Measurements from ENCODE around the gene PLXNA3.
A peak's percentile ranks its signal among the peaks of the same experiment; 100 is the strongest.

PLXNA3 gene

DNA sequence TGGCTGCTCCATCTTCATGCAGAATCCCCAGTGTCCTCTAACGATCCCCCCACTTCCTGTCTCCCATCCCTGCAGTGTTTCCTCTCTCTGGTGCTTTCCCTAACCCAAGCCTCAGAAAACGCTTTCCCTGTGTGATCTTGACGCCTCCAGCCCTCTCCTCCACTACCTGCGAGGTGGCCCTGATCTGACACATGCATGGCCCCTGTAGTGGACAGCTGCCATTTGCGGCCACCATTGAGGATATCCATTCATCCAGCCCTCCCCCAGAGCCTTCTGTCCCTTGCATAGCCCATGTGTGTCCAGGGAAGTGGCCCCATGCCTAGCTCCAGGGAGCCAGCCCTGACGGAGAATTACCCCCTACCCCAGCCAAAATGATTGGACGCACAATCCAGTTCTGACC, 25.2 kb downstream of the PLXNA3 start:
- TF ChIP-seq, protein P1, sequence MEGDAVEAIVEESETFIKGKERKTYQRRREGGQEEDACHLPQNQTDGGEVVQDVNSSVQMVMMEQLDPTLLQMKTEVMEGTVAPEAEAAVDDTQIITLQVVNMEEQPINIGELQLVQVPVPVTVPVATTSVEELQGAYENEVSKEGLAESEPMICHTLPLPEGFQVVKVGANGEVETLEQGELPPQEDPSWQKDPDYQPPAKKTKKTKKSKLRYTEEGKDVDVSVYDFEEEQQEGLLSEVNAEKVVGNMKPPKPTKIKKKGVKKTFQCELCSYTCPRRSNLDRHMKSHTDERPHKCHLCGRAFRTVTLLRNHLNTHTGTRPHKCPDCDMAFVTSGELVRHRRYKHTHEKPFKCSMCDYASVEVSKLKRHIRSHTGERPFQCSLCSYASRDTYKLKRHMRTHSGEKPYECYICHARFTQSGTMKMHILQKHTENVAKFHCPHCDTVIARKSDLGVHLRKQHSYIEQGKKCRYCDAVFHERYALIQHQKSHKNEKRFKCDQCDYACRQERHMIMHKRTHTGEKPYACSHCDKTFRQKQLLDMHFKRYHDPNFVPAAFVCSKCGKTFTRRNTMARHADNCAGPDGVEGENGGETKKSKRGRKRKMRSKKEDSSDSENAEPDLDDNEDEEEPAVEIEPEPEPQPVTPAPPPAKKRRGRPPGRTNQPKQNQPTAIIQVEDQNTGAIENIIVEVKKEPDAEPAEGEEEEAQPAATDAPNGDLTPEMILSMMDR (IDR thresholded peaks at IDR 0.05) = no peak
- H3K27me3 ChIP-seq (ENCODE audit: control insufficient read depth, insufficient read depth, low read length) = no peaks in the 10 kb centered on the region

DNA sequence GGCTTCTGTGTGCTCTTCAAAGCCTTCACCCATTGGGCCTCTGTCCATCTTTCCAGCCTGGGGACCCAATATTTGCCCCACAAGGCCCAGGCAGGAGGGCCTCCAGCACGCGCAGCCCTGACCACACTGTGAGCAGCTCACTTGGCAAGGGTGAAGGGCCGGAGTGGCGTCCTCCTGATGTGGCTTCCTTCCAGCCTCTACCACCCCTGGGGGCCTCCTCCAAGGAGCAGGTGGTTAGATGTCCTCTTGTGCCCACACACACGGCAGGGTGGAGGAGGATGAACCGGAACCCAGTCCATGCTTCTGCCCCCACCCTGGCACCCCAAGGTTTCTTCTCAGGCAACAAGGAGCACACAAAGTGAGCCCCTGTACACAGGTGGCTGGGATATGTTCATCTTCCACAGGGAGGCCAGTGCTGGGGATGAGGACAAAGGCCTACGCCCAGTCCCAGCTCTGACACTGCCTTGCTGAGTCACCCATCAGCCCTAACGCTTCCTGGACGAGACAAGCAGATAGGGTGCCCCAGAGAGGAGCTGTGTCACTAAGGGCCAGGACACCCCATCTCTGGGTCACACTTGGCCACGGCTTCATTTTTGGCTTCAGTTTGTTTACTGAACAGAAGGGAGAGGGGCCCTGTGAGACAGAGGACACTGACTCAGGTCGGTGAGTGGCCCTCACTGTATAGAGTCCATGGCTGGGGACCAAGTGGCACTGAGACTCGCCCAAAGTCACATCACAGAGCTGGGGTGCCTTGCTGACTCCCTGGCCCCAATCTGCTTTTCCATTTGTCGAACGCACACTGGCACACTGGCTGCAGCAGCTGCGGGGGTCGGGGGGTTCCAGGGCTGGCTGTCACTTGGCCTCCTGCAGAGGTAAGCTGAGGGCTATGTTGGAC, 26.4 kb downstream of the PLXNA3 start:
- TF ChIP-seq, protein P1 (IDR thresholded peaks at IDR 0.05) = no peak
- H3K27ac ChIP-seq = no peak overlapping the region

More for the DNA sequence above, 25.2 kb downstream of the PLXNA3 start:
- Histone ChIP-seq H3K36me3 (ENCODE audit: control insufficient read depth, insufficient read depth, low read length) (no peaks in the 10 kb centered on the region), H3K9ac (no peak overlapping the region), H3K4me1 (no peaks in the 10 kb centered on the region), H3K9me3 (ENCODE audit: control insufficient read depth, low read length) (no peaks in the 10 kb centered on the region), H3K79me2 (no peaks in the 10 kb centered on the region), H3K4me2 (ENCODE audit: low read length) (no peak overlapping the region), H3K27ac (no peak overlapping the region), H2AFZ (no peak overlapping the region), H3K4me3 (ENCODE audit: low read depth, low read length) (no peak overlapping the region)

DNA sequence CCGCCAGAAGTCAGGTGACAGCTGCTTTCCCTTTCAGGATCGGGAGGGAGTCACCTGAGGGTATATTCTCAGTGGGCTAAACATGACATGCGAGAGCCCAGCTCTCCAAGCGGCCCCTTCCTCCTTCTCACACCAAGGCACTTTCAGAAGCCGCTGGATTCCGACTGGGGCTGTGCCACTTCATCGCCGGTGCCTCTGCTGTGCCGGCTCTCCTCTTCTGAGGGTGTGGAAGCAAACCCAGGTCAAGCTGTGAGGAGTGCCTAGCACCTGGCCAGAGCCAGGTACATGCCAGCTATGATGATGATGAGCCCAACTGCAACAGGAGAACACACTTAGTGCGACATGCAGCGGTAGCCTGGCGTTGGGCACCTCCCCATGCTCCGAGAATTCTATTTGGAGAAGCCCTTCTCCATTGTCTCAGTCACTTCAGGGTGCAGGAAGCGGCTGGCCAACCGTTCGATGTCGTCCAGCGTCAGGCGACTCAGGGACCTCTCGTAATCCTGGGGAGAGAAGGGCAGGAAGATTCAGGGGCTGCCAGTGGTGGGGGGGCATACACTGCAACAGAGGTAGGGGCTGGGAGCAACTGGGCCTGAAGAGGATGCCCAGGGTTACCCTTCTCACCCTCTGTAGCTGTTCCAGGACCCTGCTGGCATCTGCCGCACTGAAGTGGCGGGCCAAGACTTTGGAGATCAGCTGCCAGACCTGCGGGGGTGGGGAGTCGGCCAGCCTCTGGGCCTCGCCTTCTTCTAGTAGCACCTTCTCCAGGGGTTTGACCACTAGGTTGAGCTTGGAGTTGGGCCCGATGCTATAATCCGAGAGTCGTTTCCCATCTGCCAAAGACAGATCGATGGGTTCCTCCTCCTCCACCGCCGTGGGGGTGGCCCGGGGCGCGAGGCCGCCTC, 27.3 kb downstream of the PLXNA3 start:
- H3K9ac ChIP-seq = no peak overlapping the region
- peak overlapping the region; percentile 39 for H3K27ac ChIP-seq
- no peaks in the 10 kb centered on the region for H3K79me2 ChIP-seq
- peak overlapping the region; percentile 68 for H3K4me2 ChIP-seq (ENCODE audit: low read length)
- peak overlapping the region; percentile 57 for H3K4me3 ChIP-seq (ENCODE audit: low read depth, low read length)
- H3K9me3 ChIP-seq (ENCODE audit: control insufficient read depth, low read length) = no peaks in the 10 kb centered on the region
- H3K27me3 ChIP-seq (ENCODE audit: control insufficient read depth, insufficient read depth, low read length) = no peaks in the 10 kb centered on the region
- H3K4me1 ChIP-seq = no peaks in the 10 kb centered on the region
- TF ChIP-seq, protein P1 (IDR thresholded peaks at IDR 0.05) = no peak
- H3K36me3 ChIP-seq (ENCODE audit: control insufficient read depth, insufficient read depth, low read length) = no peaks in the 10 kb centered on the region
- peak overlapping the region; percentile 68 for H2AFZ ChIP-seq

More for the DNA sequence above, 26.4 kb downstream of the PLXNA3 start:
- no peaks in the 10 kb centered on the region for H3K9me3 ChIP-seq (ENCODE audit: control insufficient read depth, low read length)
- no peaks in the 10 kb centered on the region for H3K4me1 ChIP-seq
- no peak overlapping the region for H3K9ac ChIP-seq
- H3K36me3 ChIP-seq (ENCODE audit: control insufficient read depth, insufficient read depth, low read length) = no peaks in the 10 kb centered on the region
- H3K4me2 ChIP-seq (ENCODE audit: low read length) = no peak overlapping the region
- no peak overlapping the region for H2AFZ ChIP-seq
- H3K79me2 ChIP-seq = no peaks in the 10 kb centered on the region
- no peak overlapping the region for H3K4me3 ChIP-seq (ENCODE audit: low read depth, low read length)
- H3K27me3 ChIP-seq (ENCODE audit: control insufficient read depth, insufficient read depth, low read length) = no peaks in the 10 kb centered on the region

DNA sequence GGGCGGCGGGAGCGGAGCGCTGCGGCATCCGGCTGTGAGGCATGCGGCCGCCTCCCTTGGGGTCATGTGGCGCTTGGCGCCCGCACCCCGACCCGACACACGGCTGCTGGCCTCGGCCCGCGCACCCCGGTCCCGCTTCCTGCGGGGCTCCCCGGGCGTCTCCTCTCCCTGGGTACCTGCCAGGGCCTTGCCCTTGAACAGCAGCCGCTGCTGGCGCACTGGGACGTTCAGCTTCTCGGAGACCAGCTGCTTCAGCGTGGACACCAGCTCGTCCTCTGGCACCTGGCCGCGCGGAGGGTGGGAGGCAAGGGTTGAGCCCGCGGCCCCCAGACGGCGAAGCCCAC, 27.9 kb downstream of the PLXNA3 start:
- Histone ChIP-seq H3K79me2 (no peaks in the 10 kb centered on the region), H3K36me3 (ENCODE audit: control insufficient read depth, insufficient read depth, low read length) (no peaks in the 10 kb centered on the region), H3K9ac (no peak overlapping the region), H3K27me3 (ENCODE audit: control insufficient read depth, insufficient read depth, low read length) (no peaks in the 10 kb centered on the region), H2AFZ (peak overlapping the region; percentile 68), H3K27ac (peak overlapping the region; percentile 39), H3K4me2 (ENCODE audit: low read length) (peak overlapping the region; percentile 68), H3K9me3 (ENCODE audit: control insufficient read depth, low read length) (no peaks in the 10 kb centered on the region), H3K4me1 (no peaks in the 10 kb centered on the region), H3K4me3 (ENCODE audit: low read depth, low read length) (peak overlapping the region; percentile 57)
- TF ChIP-seq, protein P1 (IDR thresholded peaks at IDR 0.05) = no peak
